ENCODE results near the gene MPO.

DNA sequence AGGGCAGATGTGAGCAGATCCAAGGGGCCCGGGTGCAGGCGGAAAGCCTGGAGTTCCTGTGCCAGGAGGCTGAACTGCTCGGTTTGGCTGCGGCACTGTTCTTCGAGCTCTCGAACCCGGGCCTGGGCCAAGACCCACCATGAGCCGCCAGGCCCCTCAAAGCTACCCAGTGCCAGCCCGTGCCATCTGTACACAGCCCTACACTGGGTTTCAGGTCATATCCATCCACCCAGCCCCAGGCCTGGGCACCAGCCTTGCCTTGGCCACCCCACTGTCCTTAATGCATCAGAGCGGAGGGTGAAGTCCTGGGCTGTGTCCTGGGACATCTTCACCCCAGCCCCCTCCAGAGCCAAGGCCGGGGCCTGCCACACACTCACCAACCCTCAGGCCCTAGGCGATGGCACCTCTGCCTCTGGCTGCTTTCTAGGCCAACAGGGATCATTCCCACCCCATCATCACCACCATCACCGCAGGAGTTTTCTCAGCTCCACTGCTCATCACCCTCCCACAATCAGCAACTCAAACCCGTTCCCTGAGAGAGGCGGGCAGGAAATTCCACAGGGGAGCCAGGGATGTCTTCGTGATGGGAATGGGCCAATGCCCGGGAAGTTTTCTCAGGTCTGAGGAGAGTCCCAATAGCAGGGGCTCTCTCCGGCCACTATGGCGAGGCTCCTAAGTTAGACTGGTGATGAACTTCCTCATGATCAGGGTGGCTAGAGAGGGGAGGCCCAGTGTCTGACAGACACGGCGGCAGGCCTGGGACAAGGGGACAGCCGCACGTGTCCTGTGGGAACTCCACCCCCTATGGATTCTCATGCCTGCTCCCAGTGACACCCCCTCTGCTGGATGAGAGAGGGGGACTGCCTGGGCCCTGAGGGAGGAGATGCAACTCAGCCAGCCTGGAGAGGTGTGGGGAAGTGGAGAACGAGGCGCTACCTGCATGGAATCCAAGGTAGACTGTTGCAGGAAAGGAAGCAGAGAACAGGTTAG, 38.7 kb upstream of the MPO start:
- TF ChIP-seq POLR2A (IDR thresholded peaks at IDR 0.05) = no peak
- TF ChIP-seq, protein P1, sequence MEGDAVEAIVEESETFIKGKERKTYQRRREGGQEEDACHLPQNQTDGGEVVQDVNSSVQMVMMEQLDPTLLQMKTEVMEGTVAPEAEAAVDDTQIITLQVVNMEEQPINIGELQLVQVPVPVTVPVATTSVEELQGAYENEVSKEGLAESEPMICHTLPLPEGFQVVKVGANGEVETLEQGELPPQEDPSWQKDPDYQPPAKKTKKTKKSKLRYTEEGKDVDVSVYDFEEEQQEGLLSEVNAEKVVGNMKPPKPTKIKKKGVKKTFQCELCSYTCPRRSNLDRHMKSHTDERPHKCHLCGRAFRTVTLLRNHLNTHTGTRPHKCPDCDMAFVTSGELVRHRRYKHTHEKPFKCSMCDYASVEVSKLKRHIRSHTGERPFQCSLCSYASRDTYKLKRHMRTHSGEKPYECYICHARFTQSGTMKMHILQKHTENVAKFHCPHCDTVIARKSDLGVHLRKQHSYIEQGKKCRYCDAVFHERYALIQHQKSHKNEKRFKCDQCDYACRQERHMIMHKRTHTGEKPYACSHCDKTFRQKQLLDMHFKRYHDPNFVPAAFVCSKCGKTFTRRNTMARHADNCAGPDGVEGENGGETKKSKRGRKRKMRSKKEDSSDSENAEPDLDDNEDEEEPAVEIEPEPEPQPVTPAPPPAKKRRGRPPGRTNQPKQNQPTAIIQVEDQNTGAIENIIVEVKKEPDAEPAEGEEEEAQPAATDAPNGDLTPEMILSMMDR (IDR thresholded peaks at IDR 0.05) = no peak

Measured in Peyer's patch (tissue), 4 donors.